HCT116 (cell line): ENCODE data around the gene HOXB13. TPM values are rescaled to one million over a fixed set of nuclear protein-coding genes. Genes with fewer than 3 reads are reported as not detected.

Experiments
- ATAC-seq: fragments of 200-7000 bp; cut with Tn5 transposase; 2 replicates; pipeline ENCODE4 v1.9.1; 2020; ENCODE audit warnings: mild to moderate bottlenecking, moderate library complexity
- BruUV-seq: library from RNA; stranded (reverse); fragments of 400-500 nt; replicated peaks from 2 replicates; lab custom pipeline; 2021; lab: Mats Ljungman, UMichigan
- CTCF ChIA-PET: fragments of 300-600 bp; sonication (Branson Sonifier 250); formaldehyde crosslinking; loops from one replicate; lab custom pipeline; 2021; ENCODE audit warnings: antibody characterized with exemption; lab: Charles Lee
- POLR2A ChIA-PET: fragments of 300-600, 350-600 bp; sonication (Branson Sonifier 250); formaldehyde crosslinking; loops from one replicate; lab custom pipeline; 2021; ENCODE audit warnings: antibody characterized with exemption; lab: Charles Lee
- RAD21 ChIA-PET, 2 experiments: fragments of 300-600 bp; sonication (Branson Sonifier 250); formaldehyde crosslinking; loops; one replicate each; lab custom pipeline; 2023; ENCODE audit warnings: low total read pairs in 2 of 2; ENCODE audit not compliant: uncharacterized antibody in 2 of 2, unreplicated experiment in 2 of 2, low non-redundant PET in 1 of 2; lab: Charles Lee
- DNase-seq: peaks from one replicate; pipeline ENCODE4 v3.0.0-alpha.2; 2010; ENCODE audit warnings: low read depth, low spot score
- H2AFZ ChIP-seq: fragments of 200-600 bp; shearing (Covaris generic), sonication (generic); 2 replicates; pipeline ENCODE4 v1.6.1; 2017; ENCODE audit warnings: low read depth, mixed run types, mixed read lengths, antibody characterized with exemption, low read length; ENCODE audit not compliant: poor library complexity, severe bottlenecking
- H3K27ac ChIP-seq: 2 replicates; pipeline ENCODE4 v1.5.1; 2012; ENCODE audit warnings: low read depth, low read length
- H3K27me3 ChIP-seq: fragments of 200-600 bp; sonication (generic); 2 replicates; pipeline ENCODE4 v1.6.1; 2016; ENCODE audit warnings: mixed run types, low read length, mixed read lengths; ENCODE audit not compliant: insufficient read depth
- H3K36me3 ChIP-seq, 2 experiments: fragments of 200-500 bp in 1 of 2; fragments of 200-600 bp in 1 of 2; sonication (Bioruptor generic) in 1 of 2; sonication (generic) in 1 of 2; 2 replicates each; pipeline versions ENCODE4 v1.5.1 to v1.6.1; 2014 to 2016; ENCODE audit warnings: low read length in 2 of 2, inconsistent platforms in 1 of 2, mixed read lengths in 1 of 2, mixed run types in 1 of 2; ENCODE audit not compliant: insufficient read depth in 2 of 2, control insufficient read depth in 1 of 2
- H3K4me1 ChIP-seq, 2 experiments: fragments of 200-600 bp in 1 of 2; sonication (generic) in 1 of 2; 2 replicates each; pipeline versions ENCODE4 v1.5.1 to v1.6.1; 2012 to 2017; ENCODE audit warnings: low read length in 2 of 2, inconsistent platforms in 1 of 2, mild to moderate bottlenecking in 1 of 2, mixed read lengths in 1 of 2, mixed run types in 1 of 2, moderate library complexity in 1 of 2; ENCODE audit not compliant: insufficient read depth in 2 of 2, control insufficient read depth in 1 of 2
- H3K4me2 ChIP-seq: fragments of 200-600 bp; sonication (generic); 2 replicates; pipeline ENCODE4 v1.6.1; 2017; ENCODE audit warnings: mixed run types, low read length, mixed read lengths
- H3K4me3 ChIP-seq, 2 experiments: fragments of 200-600 bp in 1 of 2; sonication (generic) in 1 of 2; replicated peaks in 1 of 2; 2 replicates each; pipeline ENCODE4 v1.5.1; 2011 to 2016; ENCODE audit warnings: low read length in 2 of 2, control low read depth in 1 of 2, low read depth in 1 of 2, mild to moderate bottlenecking in 1 of 2, mixed read lengths in 1 of 2, mixed run types in 1 of 2
- H3K79me2 ChIP-seq: fragments of 200-600 bp; sonication (generic); 2 replicates; pipeline ENCODE4 v1.6.1; 2017; ENCODE audit warnings: mild to moderate bottlenecking, mixed run types, low read length, moderate library complexity, mixed read lengths; ENCODE audit not compliant: insufficient read depth
- H3K9ac ChIP-seq: fragments of 200-600 bp; sonication (generic); 2 replicates; pipeline ENCODE4 v1.6.1; 2016; ENCODE audit warnings: low read length, mixed read lengths
- H3K9me2 ChIP-seq: fragments of 200-600 bp; sonication (generic), shearing (Covaris generic); 2 replicates; pipeline ENCODE4 v1.6.1; 2017; ENCODE audit warnings: mixed run types, mild to moderate bottlenecking, moderate library complexity; ENCODE audit not compliant: insufficient read depth
- H3K9me3 ChIP-seq, 2 experiments: fragments of 200-500 bp in 1 of 2; fragments of 200-600 bp in 1 of 2; sonication (Bioruptor generic) in 1 of 2; sonication (generic) in 1 of 2; 2 replicates each; pipeline ENCODE4 v1.6.1; 2014 to 2017; ENCODE audit warnings: low read length in 2 of 2, mixed read lengths in 2 of 2, inconsistent platforms in 1 of 2, low read depth in 1 of 2, mild to moderate bottlenecking in 1 of 2, mixed run types in 1 of 2, moderate library complexity in 1 of 2; ENCODE audit not compliant: control insufficient read depth in 1 of 2, insufficient read depth in 1 of 2
- H4K20me1 ChIP-seq: fragments of 200-600 bp; sonication (generic), shearing (Covaris generic); 2 replicates; pipeline ENCODE4 v1.6.1; 2017; ENCODE audit warnings: mixed run types, mild to moderate bottlenecking, moderate library complexity; ENCODE audit not compliant: insufficient read depth
- CBX3 ChIP-seq: IDR thresholded peaks from 2 replicates; pipeline ENCODE4 v1.6.1; 2012; ENCODE audit warnings: low read depth
- CTCF ChIP-seq, 3 experiments: fragments of 200-600 bp in 1 of 3; sonication (generic) in 1 of 3; IDR thresholded peaks in 2 of 3; conservative IDR thresholded peaks in 1 of 3; 2 replicates each; pipeline ENCODE4 v1.5.1; 2012 to 2017; ENCODE audit warnings: low read depth in 2 of 3, low read length in 2 of 3, antibody characterized with exemption in 1 of 3, borderline replicate concordance in 1 of 3, control low read depth in 1 of 3, mild to moderate bottlenecking in 1 of 3, mixed read lengths in 1 of 3, mixed run types in 1 of 3, moderate library complexity in 1 of 3; ENCODE audit not compliant: insufficient read depth in 1 of 3
- EGR1 ChIP-seq: IDR thresholded peaks from 2 replicates; pipeline ENCODE4 v1.6.1; 2012; ENCODE audit warnings: low read depth
- intact Hi-C: fragments of 100-400 bp; cut with micrococcal nuclease; formaldehyde crosslinking; loops from 2 replicates; pipeline ENCODE4 v1.10.0; 2022
- total RNA-seq: library from RNA; stranded (reverse); gene quantifications from one replicate; pipeline ENCODE4 v1.2.1, GENCODE V29; 2021; ENCODE audit not compliant: unreplicated experiment

The HOXB13 gene
- total RNA-seq, 1 experiment from 2014 or later, result 7.8 TPM

GRCh38 chr17:48767263-48767774 lies 38.8 kb upstream of the HOXB13 start:
- POLR2A ChIA-PET, result no interaction called here
- H3K4me3 ChIP-seq, result no peak overlapping the region

GRCh38 chr17:48761114-48761513 lies 32.6 kb upstream of the HOXB13 start:
- intact Hi-C loops, result no loop called here
- TF ChIP-seq CBX3, result no peak
- Histone ChIP-seq H3K4me1 (no peaks in the 10 kb centered on the region), H3K9me3 (no peaks in the 10 kb centered on the region), H3K4me3 (no peak overlapping the region), H3K9ac (no peak overlapping the region), H3K27ac (no peak overlapping the region), H2AFZ (no peak overlapping the region), H4K20me1 (no peaks in the 10 kb centered on the region), H3K9me2 (no peaks in the 10 kb centered on the region), H3K79me2 (no peaks in the 10 kb centered on the region), H3K36me3 (no peaks in the 10 kb centered on the region), H3K4me2 (no peak overlapping the region), H3K27me3 (no peaks in the 10 kb centered on the region; the same call in 1 of the 2 replicates)
- CTCF ChIA-PET, result no interaction called here
- ATAC-seq (no peak), DNase-seq (no peak)
- POLR2A ChIA-PET, result interaction anchor here (1.2 kb wide), 1 partner anchor 33 kb away, joined by 3 read pairs; the partner anchor contains the start of gene HOXB13
- RAD21 ChIA-PET, result no interaction called here
- no TSS peak for BruUV-seq

More at GRCh38 chr17:48767263-48767774, 38.8 kb upstream of the HOXB13 start:
- peak; percentile 73 for ATAC-seq
- Histone ChIP-seq H4K20me1 (no peaks in the 10 kb centered on the region), H3K36me3 (no peaks in the 10 kb centered on the region), H3K4me1 (no peaks in the 10 kb centered on the region), H3K79me2 (no peaks in the 10 kb centered on the region), H3K9me2 (no peaks in the 10 kb centered on the region), H3K4me2 (no peak overlapping the region), H3K9me3 (no peaks in the 10 kb centered on the region), H2AFZ (no peak overlapping the region), H3K27me3 (no peaks in the 10 kb centered on the region; the same call in 1 of the 2 replicates), H3K9ac (no peak overlapping the region), H3K27ac (no peak overlapping the region)
- TF ChIP-seq CTCF (IDR thresholded peaks at IDR 0.05 in 2 of 3, conservative IDR thresholded peaks at IDR 0.05 in 1 of 3; ENCODE audit: borderline replicate concordance in 1 of 3, insufficient read depth in 1 of 3, low read depth in 2 of 3, low read length in 2 of 3), result peak in 1 of 3 experiments; percentile 37; a peak in 2 of 6 replicates
- TF ChIP-seq EGR1, result no peak
- ChIA-PET CTCF (interaction anchor here (1.1 to 1.3 kb wide), 3 partner anchors 21 to 112 kb away, joined by 3 to 6 read pairs (median 4); no protein-coding TSS in a partner anchor), RAD21 (no interaction called here)
- intact Hi-C loops, result no loop called here
- no peak for DNase-seq
- no TSS peak for BruUV-seq
